K562 (cell line): Measurements from ENCODE around the gene ADIPOR2.

Experiments used
- CREB1 ChIP-seq, 2 experiments: sonication (generic) in 1 of 2; formaldehyde crosslinking in 1 of 2; IDR thresholded peaks; 2 replicates each; pipeline versions ENCODE4 v1.6.1 to v1.8.0; 2012 to 2022; ENCODE audit warnings: inconsistent platforms in 1 of 2, mild to moderate bottlenecking in 1 of 2, missing genetic modification reagents in 1 of 2, moderate library complexity in 1 of 2
- CTCF ChIP-seq, 3 experiments: IDR thresholded peaks in 2 of 3; conservative IDR thresholded peaks in 1 of 3; 2 replicates each; pipeline ENCODE4 v1.5.1; 2011 to 2012; ENCODE audit warnings: low read length in 3 of 3, mild to moderate bottlenecking in 3 of 3, control low read depth in 2 of 3, improper control_type of control experiment in 1 of 3, inconsistent platforms in 1 of 3, low read depth in 1 of 3, mixed read lengths in 1 of 3, moderate library complexity in 1 of 3; ENCODE audit not compliant: insufficient read depth in 2 of 3
- E2F1 ChIP-seq: sonication (generic); formaldehyde crosslinking; IDR thresholded peaks from 2 replicates; pipeline ENCODE4 v1.8.1; 2023; ENCODE audit warnings: mild to moderate bottlenecking, missing genetic modification reagents, moderate library complexity
- EHMT2 ChIP-seq: fragments of 450-650 bp; IDR thresholded peaks from 2 replicates; pipeline ENCODE4 v1.6.1; 2018; ENCODE audit warnings: antibody characterized with exemption
- EZH2 ChIP-seq: IDR thresholded peaks from 2 replicates; pipeline ENCODE4 v1.6.1; 2012; ENCODE audit warnings: low read depth, mild to moderate bottlenecking, inconsistent platforms, low read length, borderline replicate concordance
- MIER1 ChIP-seq: fragments of 450-650 bp; IDR thresholded peaks from 2 replicates; pipeline ENCODE4 v1.6.1; 2016; ENCODE audit warnings: antibody characterized with exemption, mild to moderate bottlenecking, low read depth
- NCOR1 ChIP-seq: fragments of 450-650 bp; IDR thresholded peaks from 2 replicates; pipeline ENCODE4 v1.6.1; 2016; ENCODE audit warnings: mild to moderate bottlenecking, moderate library complexity
- RAD21 ChIP-seq, 2 experiments: fragments of 250-450 bp in 1 of 2; fragments of 450-650 bp in 1 of 2; sonication (Bioruptor Pico) in 1 of 2; formaldehyde crosslinking in 1 of 2; IDR thresholded peaks in 1 of 2; conservative IDR thresholded peaks in 1 of 2; 2 replicates each; pipeline versions ENCODE4 v1.4.0 to v1.8.0; 2020 to 2022; ENCODE audit warnings: mild to moderate bottlenecking in 2 of 2, moderate library complexity in 1 of 2
- SMAD1 ChIP-seq: fragments of 150-350 bp; IDR thresholded peaks from 2 replicates; pipeline ENCODE4 v1.6.1; 2014; ENCODE audit warnings: low read length, low read depth; ENCODE audit not compliant: partially characterized antibody
- SMAD3 ChIP-seq: fragments of 450-650 bp; formaldehyde crosslinking; conservative IDR thresholded peaks from 2 replicates; pipeline ENCODE4 v1.4.0; 2020; ENCODE audit warnings: mild to moderate bottlenecking
- TAF15 ChIP-seq: fragments of 200-400 bp; formaldehyde crosslinking; IDR thresholded peaks from 2 replicates; pipeline ENCODE4 v1.6.1; 2017; ENCODE audit warnings: mild to moderate bottlenecking, low read depth, low read length, moderate library complexity
- TCF3 ChIP-seq: sonication (generic); formaldehyde crosslinking; IDR thresholded peaks from 2 replicates; pipeline ENCODE4 v1.4.0; 2020; ENCODE audit warnings: mild to moderate bottlenecking, missing genetic modification reagents
- U2AF1 ChIP-seq: fragments of 200-400 bp; formaldehyde crosslinking; optimal IDR thresholded peaks from 2 replicates; pipeline ENCODE3; 2017; ENCODE audit warnings: mild to moderate bottlenecking, low read depth, low read length, moderate library complexity
- USF2 ChIP-seq: sonication (generic); formaldehyde crosslinking; IDR thresholded peaks from 2 replicates; pipeline ENCODE4 v1.5.0; 2020; ENCODE audit warnings: missing genetic modification reagents

GRCh38 chr12:1691123-1692007 is 495 bp downstream of the ADIPOR2 start:
- TF ChIP-seq SMAD1 (no peak), CREB1 (IDR thresholded peaks at IDR 0.05) (no peak), CREB1 (CRISPR knock-in tag; IDR thresholded peaks at IDR 0.05) (no peak), USF2 (CRISPR knock-in tag) (no peak), NCOR1 (no peak; the same call in 1 of the 2 replicates), TAF15 (no peak), EZH2 (no peak), CTCF (IDR thresholded peaks at IDR 0.05 in 2 of 3, conservative IDR thresholded peaks at IDR 0.05 in 1 of 3; ENCODE audit: insufficient read depth in 2 of 3, low read depth in 1 of 3, low read length in 3 of 3) (0 out of 6 replicates have a peak, but pooled peaks of 1 of the 3 experiments have one; percentile 9), TCF3 (CRISPR knock-in tag) (no peak), RAD21 (CRISPR knock-in tag; conservative IDR thresholded peaks at IDR 0.05 in 1 of 2, IDR thresholded peaks at IDR 0.05 in 1 of 2) (no peak), SMAD3 (CRISPR knock-in tag) (no peak), EHMT2 (no peak), MIER1 (no peak), U2AF1 (no peak), E2F1 (CRISPR knock-in tag) (no peak)
